Astrocyte of the spinal cord (primary cell): ENCODE measurements around the gene MDGA2.
"Not testable (repeated sequence)": the region's sequence is repeated elsewhere in the genome, so short reads cannot be mapped to it uniquely, and the experiment has no call there.

Source experiments
- DNase-seq: peaks from one replicate; pipeline ENCODE4 v3.0.0; 2011; ENCODE audit warnings: low read depth, low spot score
- H3K4me3 ChIP-seq: 2 replicates; pipeline ENCODE4 v1.5.1; 2011; ENCODE audit warnings: low read depth, mild to moderate bottlenecking, low read length, moderate library complexity
- CTCF ChIP-seq: IDR thresholded peaks from 2 replicates; pipeline ENCODE4 v1.5.1; 2012; ENCODE audit warnings: low read depth, mild to moderate bottlenecking, low read length, inconsistent platforms
- in situ Hi-C: cut with HindIII; loops from 2 replicates; pipeline ENCODE4 v1.10.0; 2017; ENCODE audit warnings: low sequenced_read_pairs

MDGA2 gene

GRCh38 chr14:47637753-47638152, 37.7 kb downstream of the MDGA2 start:
- TF ChIP-seq CTCF, result no peak
- no peak overlapping the region for H3K4me3 ChIP-seq
- in situ Hi-C loops, result no loop called here
- DNase-seq, result no peak

GRCh38 chr14:47626151-47627035, 49.0 kb downstream of the MDGA2 start:
- H3K4me3 ChIP-seq, result no peak overlapping the region
- DNase-seq, result no peak
- in situ Hi-C loops, result no loop called here
- TF ChIP-seq CTCF, result no peak

GRCh38 chr14:47624126-47624525, 51.3 kb downstream of the MDGA2 start:
- in situ Hi-C loops, DNase-seq, H3K4me3 ChIP-seq: not testable (repeated sequence)

- in situ Hi-C loops, result no loop called here
- no peak overlapping the region for H3K4me3 ChIP-seq
- TF ChIP-seq CTCF, result no peak
- DNase-seq, result no peak
Measured at GRCh38 chr14:47619392-47619791, 56.0 kb downstream of the MDGA2 start.

- in situ Hi-C loops, result no loop called here
- no peak overlapping the region for H3K4me3 ChIP-seq
- no peak for DNase-seq
- TF ChIP-seq CTCF, result no peak
Measured at GRCh38 chr14:47606566-47606965, 68.8 kb downstream of the MDGA2 start.

GRCh38 chr14:47596860-47597259, 78.5 kb downstream of the MDGA2 start:
- no peak for DNase-seq
- TF ChIP-seq CTCF, result no peak
- in situ Hi-C loops, result no loop called here
- H3K4me3 ChIP-seq, result no peak overlapping the region

- no peak for DNase-seq
- TF ChIP-seq CTCF, result no peak
- in situ Hi-C loops, result no loop called here
- no peak overlapping the region for H3K4me3 ChIP-seq
Measured at GRCh38 chr14:47596232-47596631, 79.2 kb downstream of the MDGA2 start.
